Activated CD8-positive, alpha-beta memory T cell treated with anti-CD3 and anti-CD28 coated beads, Interleukin-2, amount 50 U/mL, for 1 hour (primary cell): ENCODE measurements around the gene MKRN2.
"Not testable (repeated sequence)": the region's sequence is repeated elsewhere in the genome, so short reads cannot be mapped to it uniquely, and the experiment has no call there.

ENCODE experiments used
- DNase-seq: peaks from one replicate; pipeline ENCODE4 v3.0.0-alpha.2; 2020; ENCODE audit errors: extremely low read depth

The MKRN2 gene

GRCh38 chr3:12588039-12589009, 31.4 kb downstream of the MKRN2 start:
- DNase-seq = no peak

GRCh38 chr3:12590096-12590495, 33.2 kb downstream of the MKRN2 start:
- no peak for DNase-seq

- DNase-seq = no peak
Measured at GRCh38 chr3:12591456-12591855, 34.6 kb downstream of the MKRN2 start.

- no peak for DNase-seq
Measured at GRCh38 chr3:12591997-12592715, 35.3 kb downstream of the MKRN2 start.

GRCh38 chr3:12593473-12593872, 36.6 kb downstream of the MKRN2 start:
- DNase-seq = no peak

GRCh38 chr3:12598890-12599289, 42.0 kb downstream of the MKRN2 start:
- DNase-seq = no peak

GRCh38 chr3:12601072-12601471, 44.2 kb downstream of the MKRN2 start:
- no peak for DNase-seq

- no peak for DNase-seq
Measured at GRCh38 chr3:12603969-12604368, 47.1 kb downstream of the MKRN2 start.

- no peak for DNase-seq
Measured at GRCh38 chr3:12608376-12608775, 51.5 kb downstream of the MKRN2 start.

GRCh38 chr3:12611117-12611516, 54.2 kb downstream of the MKRN2 start:
- DNase-seq = no peak

GRCh38 chr3:12612514-12613226, 55.8 kb downstream of the MKRN2 start:
- no peak for DNase-seq

GRCh38 chr3:12613250-12613649, 56.4 kb downstream of the MKRN2 start:
- DNase-seq = no peak

GRCh38 chr3:12615266-12615665, 58.4 kb downstream of the MKRN2 start:
- DNase-seq = no peak

GRCh38 chr3:12618426-12618825, 61.5 kb downstream of the MKRN2 start:
- no peak for DNase-seq

GRCh38 chr3:12620305-12620704, 63.4 kb downstream of the MKRN2 start:
- DNase-seq = no peak

- DNase-seq = no peak
Measured at GRCh38 chr3:12620729-12621128, 63.8 kb downstream of the MKRN2 start.

GRCh38 chr3:12622335-12622734, 65.4 kb downstream of the MKRN2 start:
- no peak for DNase-seq

GRCh38 chr3:12624056-12624455, 67.2 kb downstream of the MKRN2 start:
- no peak for DNase-seq

- DNase-seq = not testable (repeated sequence)
Measured at GRCh38 chr3:12624964-12625363, 68.1 kb downstream of the MKRN2 start.

GRCh38 chr3:12627370-12627769, 70.5 kb downstream of the MKRN2 start:
- DNase-seq = no peak

GRCh38 chr3:12628813-12629212, 71.9 kb downstream of the MKRN2 start:
- no peak for DNase-seq

- no peak for DNase-seq
Measured at GRCh38 chr3:12629560-12629959, 72.7 kb downstream of the MKRN2 start.
